Transverse colon (tissue), 3 donors: ENCODE results near the gene CACNA1I.

Experiments used
- EP300 ChIP-seq: sonication (generic); formaldehyde crosslinking; IDR thresholded peaks from one replicate; pipeline ENCODE4 v1.6.1; 2017; ENCODE audit warnings: antibody characterized with exemption, low read depth
- POLR2A ChIP-seq: fragments of 450-650 bp; IDR thresholded peaks from one replicate; pipeline ENCODE4 v1.6.1; 2016; ENCODE audit warnings: antibody characterized with exemption, mild to moderate bottlenecking, moderate library complexity
- TF ChIP-seq, protein P1 (sequence below), 5 experiments: fragments of 200-600 bp in 3 of 5; fragments of 450-650 bp in 2 of 5; sonication (generic) in 3 of 5; IDR thresholded peaks; 1 replicate in 2 of 5; 2 replicates in 3 of 5; pipeline ENCODE4 v1.5.1; 2016 to 2017; ENCODE audit warnings: antibody characterized with exemption in 5 of 5, inconsistent platforms in 3 of 5, mild to moderate bottlenecking in 2 of 5, moderate library complexity in 1 of 5

GRCh38 chr22:39710380-39711150 is 140.0 kb downstream of the CACNA1I start:
- TF ChIP-seq, protein P1, sequence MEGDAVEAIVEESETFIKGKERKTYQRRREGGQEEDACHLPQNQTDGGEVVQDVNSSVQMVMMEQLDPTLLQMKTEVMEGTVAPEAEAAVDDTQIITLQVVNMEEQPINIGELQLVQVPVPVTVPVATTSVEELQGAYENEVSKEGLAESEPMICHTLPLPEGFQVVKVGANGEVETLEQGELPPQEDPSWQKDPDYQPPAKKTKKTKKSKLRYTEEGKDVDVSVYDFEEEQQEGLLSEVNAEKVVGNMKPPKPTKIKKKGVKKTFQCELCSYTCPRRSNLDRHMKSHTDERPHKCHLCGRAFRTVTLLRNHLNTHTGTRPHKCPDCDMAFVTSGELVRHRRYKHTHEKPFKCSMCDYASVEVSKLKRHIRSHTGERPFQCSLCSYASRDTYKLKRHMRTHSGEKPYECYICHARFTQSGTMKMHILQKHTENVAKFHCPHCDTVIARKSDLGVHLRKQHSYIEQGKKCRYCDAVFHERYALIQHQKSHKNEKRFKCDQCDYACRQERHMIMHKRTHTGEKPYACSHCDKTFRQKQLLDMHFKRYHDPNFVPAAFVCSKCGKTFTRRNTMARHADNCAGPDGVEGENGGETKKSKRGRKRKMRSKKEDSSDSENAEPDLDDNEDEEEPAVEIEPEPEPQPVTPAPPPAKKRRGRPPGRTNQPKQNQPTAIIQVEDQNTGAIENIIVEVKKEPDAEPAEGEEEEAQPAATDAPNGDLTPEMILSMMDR (IDR thresholded peaks at IDR 0.05) = no peak
- TF ChIP-seq POLR2A = no peak
- TF ChIP-seq EP300 = no peak
